ENCODE data around the gene TOP2A. TPM values are rescaled to one million over a fixed set of nuclear protein-coding genes. Genes with fewer than 3 reads are reported as not detected.

TOP2A gene
- total RNA-seq, 2 experiments from 2014 or later: 244 to 245 TPM

- Mint-ChIP-seq H3K4me1 (peaks cover 25% of the 10 kb centered on the region), H3K9me3 (no peaks in the 10 kb centered on the region), H3K27ac (peak overlapping the region; percentile 77), H3K36me3 (no peaks in the 10 kb centered on the region), H3K4me3 (peak overlapping the region; percentile 78), H3K27me3 (peaks cover 15% of the 10 kb centered on the region)
- no peak for DNase-seq
Observed at GRCh38 chr17:40443988-40444899, 26.5 kb upstream of the TOP2A start.

GRCh38 chr17:40443196-40443987 lies 25.7 kb upstream of the TOP2A start, which contains the start of gene IGFBP4:
TSS of gene IGFBP4 (plus strand) at chr17:40443450. CDS start at chr17:40443736, 286 bp downstream.
- H3K27me3 Mint-ChIP-seq: peaks cover 15% of the 10 kb centered on the region
- H3K27ac Mint-ChIP-seq: no peak within 1 kb of the TSS
- H3K4me1 Mint-ChIP-seq: peaks cover 25% of the 10 kb centered on the region
- H3K36me3 Mint-ChIP-seq: no peaks in the 10 kb centered on the region
- DNase-seq: peak; percentile 75
- H3K4me3 Mint-ChIP-seq: peak within 1 kb of the TSS; percentile 78
- H3K9me3 Mint-ChIP-seq: no peaks in the 10 kb centered on the region

GRCh38 chr17:40442392-40443195 lies 24.9 kb upstream of the TOP2A start:
- Mint-ChIP-seq H3K9me3 (no peaks in the 10 kb centered on the region), H3K27ac (no peak overlapping the region), H3K4me1 (peaks cover 20% of the 10 kb centered on the region), H3K4me3 (no peak overlapping the region), H3K27me3 (peaks cover 13% of the 10 kb centered on the region), H3K36me3 (no peaks in the 10 kb centered on the region)
- no peak for DNase-seq

GRCh38 chr17:40440166-40440565 lies 22.5 kb upstream of the TOP2A start:
- no peak overlapping the region for H3K4me3 Mint-ChIP-seq
- no peak for DNase-seq
- no peaks in the 10 kb centered on the region for H3K9me3 Mint-ChIP-seq
- peaks cover 17% of the 10 kb centered on the region for H3K4me1 Mint-ChIP-seq
- H3K27me3 Mint-ChIP-seq: peaks cover 6% of the 10 kb centered on the region
- H3K27ac Mint-ChIP-seq: no peak overlapping the region
- H3K36me3 Mint-ChIP-seq: no peaks in the 10 kb centered on the region

GRCh38 chr17:40437095-40437732 lies 19.5 kb upstream of the TOP2A start:
- Mint-ChIP-seq H3K9me3 (no peaks in the 10 kb centered on the region), H3K36me3 (no peaks in the 10 kb centered on the region), H3K27me3 (peaks cover 4% of the 10 kb centered on the region), H3K27ac (no peak overlapping the region), H3K4me3 (no peak overlapping the region), H3K4me1 (peaks cover 7% of the 10 kb centered on the region)
- no peak for DNase-seq

- peaks cover 7% of the 10 kb centered on the region for H3K4me1 Mint-ChIP-seq
- H3K36me3 Mint-ChIP-seq: no peaks in the 10 kb centered on the region
- H3K27me3 Mint-ChIP-seq: no peaks in the 10 kb centered on the region
- no peak for DNase-seq
- no peak overlapping the region for H3K4me3 Mint-ChIP-seq
- H3K27ac Mint-ChIP-seq: no peak overlapping the region
- H3K9me3 Mint-ChIP-seq: no peaks in the 10 kb centered on the region
Observed at GRCh38 chr17:40436636-40437035, 18.9 kb upstream of the TOP2A start.

GRCh38 chr17:40433551-40434415 lies 16.1 kb upstream of the TOP2A start:
- no peak overlapping the region for H3K27ac Mint-ChIP-seq
- no peak for DNase-seq
- no peaks in the 10 kb centered on the region for H3K9me3 Mint-ChIP-seq
- no peak overlapping the region for H3K4me3 Mint-ChIP-seq
- H3K27me3 Mint-ChIP-seq: no peaks in the 10 kb centered on the region
- no peaks in the 10 kb centered on the region for H3K36me3 Mint-ChIP-seq
- peaks cover 7% of the 10 kb centered on the region for H3K4me1 Mint-ChIP-seq

GRCh38 chr17:40432864-40433528 lies 15.3 kb upstream of the TOP2A start:
- Mint-ChIP-seq H3K4me3 (no peak overlapping the region), H3K27me3 (no peaks in the 10 kb centered on the region), H3K27ac (no peak overlapping the region), H3K4me1 (peaks cover 7% of the 10 kb centered on the region), H3K9me3 (no peaks in the 10 kb centered on the region), H3K36me3 (no peaks in the 10 kb centered on the region)
- DNase-seq: no peak

- peaks cover 20% of the 10 kb centered on the region for H3K4me1 Mint-ChIP-seq
- DNase-seq: no peak
Observed at GRCh38 chr17:40431231-40431602, 13.5 kb upstream of the TOP2A start.

GRCh38 chr17:40430272-40431230 lies 12.9 kb upstream of the TOP2A start:
- peaks cover 26% of the 10 kb centered on the region for H3K4me1 Mint-ChIP-seq
- H3K27me3 Mint-ChIP-seq: no peaks in the 10 kb centered on the region
- H3K9me3 Mint-ChIP-seq: no peaks in the 10 kb centered on the region
- no peak overlapping the region for H3K4me3 Mint-ChIP-seq
- no peak for DNase-seq
- H3K36me3 Mint-ChIP-seq: no peaks in the 10 kb centered on the region
- no peak overlapping the region for H3K27ac Mint-ChIP-seq

More at GRCh38 chr17:40431231-40431602, 13.5 kb upstream of the TOP2A start:
- no peaks in the 10 kb centered on the region for H3K27me3 Mint-ChIP-seq
- H3K9me3 Mint-ChIP-seq: no peaks in the 10 kb centered on the region
- H3K27ac Mint-ChIP-seq: no peak overlapping the region
- no peaks in the 10 kb centered on the region for H3K36me3 Mint-ChIP-seq
- H3K4me3 Mint-ChIP-seq: no peak overlapping the region

GRCh38 chr17:40427002-40427491 lies 9.4 kb upstream of the TOP2A start:
- Mint-ChIP-seq H3K36me3 (no peaks in the 10 kb centered on the region), H3K27ac (no peak overlapping the region), H3K4me1 (peaks cover 29% of the 10 kb centered on the region), H3K4me3 (no peak overlapping the region), H3K27me3 (no peaks in the 10 kb centered on the region), H3K9me3 (no peaks in the 10 kb centered on the region)
- no peak for DNase-seq

GRCh38 chr17:40425741-40426140 lies 8.0 kb upstream of the TOP2A start:
- no peak for DNase-seq
- Mint-ChIP-seq H3K27ac (no peak overlapping the region), H3K4me1 (peaks cover 29% of the 10 kb centered on the region), H3K9me3 (no peaks in the 10 kb centered on the region), H3K36me3 (no peaks in the 10 kb centered on the region), H3K27me3 (no peaks in the 10 kb centered on the region), H3K4me3 (no peak overlapping the region)
